GM20000 (cell line): ENCODE results near the gene SYNPO2.

Experiments used
- DNase-seq: peaks from one replicate; pipeline ENCODE4 v3.0.0; 2012; ENCODE audit warnings: low spot score
- CTCF ChIP-seq: IDR thresholded peaks from 2 replicates; pipeline ENCODE4 v1.5.1; 2012; ENCODE audit warnings: mild to moderate bottlenecking, control low read depth; ENCODE audit errors: extremely low read depth, missing control alignments

Gene SYNPO2

DNA sequence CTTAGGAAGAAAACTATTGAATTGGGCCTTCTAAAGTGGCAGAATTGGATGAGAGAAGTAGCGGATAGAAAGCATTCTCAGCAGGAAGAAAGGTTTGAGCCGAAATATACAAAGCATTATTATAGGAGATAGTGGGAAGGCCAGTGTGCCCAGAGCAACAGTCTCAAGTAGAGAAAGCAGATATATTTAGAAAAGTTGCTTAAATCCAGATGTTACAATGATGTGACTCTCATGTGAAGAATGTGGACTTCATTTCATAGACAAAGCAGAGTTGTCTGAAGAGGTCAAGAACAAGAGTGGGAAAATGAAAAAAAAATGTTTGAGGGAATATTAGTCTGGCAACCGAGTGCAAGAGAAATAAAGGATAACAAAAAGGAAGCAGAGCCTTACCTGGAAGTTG is 66.9 kb downstream of the SYNPO2 start:
- TF ChIP-seq CTCF: no peak
- DNase-seq: no peak

- DNase-seq: no peak
- TF ChIP-seq CTCF: no peak
Observed at GRCh38 chr4:118957722-118958445, 69.2 kb downstream of the SYNPO2 start.

DNA sequence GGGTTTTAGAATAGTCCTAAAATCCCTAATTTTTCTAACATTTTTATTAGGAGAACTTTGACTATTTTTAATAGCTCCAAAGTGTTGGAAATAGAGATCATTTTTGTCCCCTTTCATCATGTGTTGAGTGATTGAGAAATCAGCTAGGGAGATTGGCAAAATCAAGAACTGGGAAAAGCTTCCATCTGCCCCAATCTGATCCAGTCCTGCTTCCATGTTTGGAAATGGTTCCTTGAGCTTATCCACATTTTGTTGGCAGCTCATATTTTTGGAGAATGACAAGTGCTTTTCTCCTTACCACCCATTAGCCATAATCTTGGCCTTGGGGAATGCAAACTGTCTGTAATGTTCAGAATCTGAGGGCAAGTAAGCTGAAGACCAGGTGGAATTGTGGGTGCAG is 73.9 kb downstream of the SYNPO2 start:
- no peak for TF ChIP-seq CTCF
- DNase-seq: no peak

GRCh38 chr4:118964891-118965411 is 76.3 kb downstream of the SYNPO2 start:
- no peak for DNase-seq
- TF ChIP-seq CTCF: no peak

GRCh38 chr4:118967393-118967792 is 78.7 kb downstream of the SYNPO2 start:
- no peak for DNase-seq
- no peak for TF ChIP-seq CTCF

DNA sequence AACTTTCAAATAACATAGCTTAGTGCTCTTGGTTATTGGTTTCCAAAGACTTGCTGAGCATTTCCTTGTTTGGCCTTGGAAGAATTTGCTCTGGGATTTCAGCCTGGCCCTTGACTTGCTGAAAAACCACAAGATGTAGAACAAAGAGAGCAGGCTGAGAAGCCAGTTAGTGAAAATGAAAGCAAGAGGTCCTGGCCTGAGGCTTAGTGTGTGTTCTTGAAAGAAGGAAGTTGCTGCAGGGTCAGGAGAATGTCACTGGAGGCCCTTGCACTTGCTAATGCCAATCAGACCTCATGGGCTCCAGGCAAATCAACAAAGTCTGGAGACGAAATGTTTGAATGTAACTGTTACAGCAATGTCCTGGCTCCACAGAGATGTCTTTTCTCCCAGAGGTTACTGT is 79.4 kb downstream of the SYNPO2 start:
- peak; percentile 76 for DNase-seq
- TF ChIP-seq CTCF: no peak

DNA sequence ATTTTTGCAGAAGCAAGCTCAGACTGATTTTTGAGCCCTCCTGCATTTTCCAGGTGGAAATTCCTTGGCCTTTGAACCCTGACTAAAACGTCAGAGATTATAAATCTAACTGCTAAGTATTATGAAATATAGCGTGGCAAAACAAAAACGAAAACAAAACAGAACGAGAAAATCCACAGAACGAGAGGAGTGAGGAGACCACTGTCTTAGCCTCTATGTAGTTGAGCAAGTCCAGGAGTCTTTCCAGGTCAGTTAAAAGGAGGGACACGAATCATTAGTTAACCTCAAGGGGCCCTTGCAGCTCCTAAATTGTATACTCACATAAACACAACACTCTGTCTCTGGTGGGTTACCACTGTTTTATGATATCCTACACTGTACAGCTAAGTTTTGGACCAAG is 80.2 kb downstream of the SYNPO2 start:
- TF ChIP-seq CTCF: no peak

More for the DNA sequence above, 80.2 kb downstream of the SYNPO2 start:
- DNase-seq: no peak
